H1 (cell line): ENCODE measurements around the gene OR6B2. TPM values are rescaled to one million over a fixed set of nuclear protein-coding genes. Genes with fewer than 3 reads are reported as not detected.

Experiments
- CTCF ChIA-PET: fragments of 300-600 bp; sonication (Branson Sonifier 250); formaldehyde crosslinking; loops from one replicate; lab custom pipeline; 2021; ENCODE audit not compliant: partially characterized antibody; lab: Charles Lee
- POLR2A ChIA-PET: fragments of 300-600 bp; sonication (Branson Sonifier 250); formaldehyde crosslinking; loops from one replicate; lab custom pipeline; 2021; ENCODE audit warnings: inconsistent platforms; ENCODE audit not compliant: partially characterized antibody; lab: Charles Lee
- DNase-seq, 2 experiments: peaks; one replicate each; pipeline versions ENCODE4 v3.0.0 to v3.0.0-alpha.2; 2010 to 2022; ENCODE audit warnings: low spot score in 2 of 2, low read depth in 1 of 2, mixed read lengths in 1 of 2
- FAIRE-seq: peaks from 2 replicates; lab custom pipeline; 2011; peaks lifted over from hg19 to GRCh38; lab: Jason Lieb, UNC
- H2AFZ ChIP-seq: 2 replicates; pipeline ENCODE4 v1.8.1; 2012; ENCODE audit warnings: low read length, inconsistent platforms
- H2AK5ac ChIP-seq: 2 replicates; pipeline ENCODE4 v1.6.1; 2013; ENCODE audit warnings: low read depth, low read length
- H2BK120ac ChIP-seq: replicated peaks from 2 replicates; pipeline ENCODE3; 2013; ENCODE audit warnings: low read depth, low read length, inconsistent platforms
- H2BK12ac ChIP-seq: 2 replicates; pipeline ENCODE4 v1.6.1; 2013; ENCODE audit warnings: low read depth, low read length
- H2BK15ac ChIP-seq: 2 replicates; pipeline ENCODE4 v1.6.1; 2013; ENCODE audit warnings: low read length
- H2BK20ac ChIP-seq: 2 replicates; pipeline ENCODE4 v1.6.1; 2013; ENCODE audit warnings: low read length
- H2BK5ac ChIP-seq: 2 replicates; pipeline ENCODE4 v1.6.1; 2013; ENCODE audit warnings: low read depth, low read length
- H3K14ac ChIP-seq: 2 replicates; pipeline ENCODE4 v1.6.1; 2013; ENCODE audit warnings: inconsistent platforms; ENCODE audit not compliant: insufficient read length
- H3K18ac ChIP-seq: 2 replicates; pipeline ENCODE4 v1.6.1; 2013; ENCODE audit warnings: low read length; ENCODE audit errors: extremely low read depth
- H3K23ac ChIP-seq: 2 replicates; pipeline ENCODE4 v1.6.1; 2013; ENCODE audit warnings: inconsistent platforms; ENCODE audit not compliant: insufficient read length
- H3K23me2 ChIP-seq: 2 replicates; pipeline ENCODE4 v1.6.1; 2013; ENCODE audit warnings: low read depth, low read length
- H3K27ac ChIP-seq: 2 replicates; pipeline ENCODE4 v1.6.1; 2011; ENCODE audit warnings: low read depth, low read length, inconsistent platforms
- H3K27me3 ChIP-seq, 4 experiments: replicated peaks in 1 of 4; 1 replicate in 1 of 4; 2 replicates in 3 of 4; pipeline versions ENCODE4 v1.6.1 to v1.8.1; 2011 to 2013; ENCODE audit warnings: low read length in 3 of 4, mild to moderate bottlenecking in 3 of 4, inconsistent platforms in 2 of 4, mixed read lengths in 2 of 4, moderate library complexity in 1 of 4; ENCODE audit not compliant: control insufficient read depth in 3 of 4, insufficient read depth in 3 of 4; ENCODE audit errors: extremely low read depth in 1 of 4
- H3K36me3 ChIP-seq, 4 experiments: 2 replicates each; pipeline versions ENCODE4 v1.6.1 to v1.8.1; 2011 to 2013; ENCODE audit warnings: mild to moderate bottlenecking in 4 of 4, low read length in 3 of 4, moderate library complexity in 2 of 4, control low read depth in 1 of 4, inconsistent platforms in 1 of 4; ENCODE audit not compliant: insufficient read depth in 4 of 4, control insufficient read depth in 2 of 4
- H3K4ac ChIP-seq: replicated peaks from 2 replicates; pipeline ENCODE3; 2013; ENCODE audit warnings: low read length, low read depth, mixed read lengths, inconsistent platforms; ENCODE audit not compliant: insufficient read length
- H3K4me1 ChIP-seq, 4 experiments: replicated peaks in 1 of 4; 1 replicate in 1 of 4; 2 replicates in 3 of 4; pipeline versions ENCODE4 v1.6.1 to v1.8.1; 2011 to 2013; ENCODE audit warnings: low read length in 3 of 4, inconsistent platforms in 2 of 4, mixed read lengths in 1 of 4; ENCODE audit not compliant: insufficient read depth in 4 of 4, control insufficient read depth in 3 of 4
- H3K4me2 ChIP-seq, 2 experiments: 2 replicates each; pipeline versions ENCODE4 v1.6.1 to v1.8.1; 2011 to 2013; ENCODE audit warnings: low read depth in 2 of 2, low read length in 2 of 2, control low read depth in 1 of 2, inconsistent platforms in 1 of 2, mild to moderate bottlenecking in 1 of 2; ENCODE audit not compliant: insufficient read depth in 1 of 2
- H3K4me3 ChIP-seq, 4 experiments: fragments of 200-600, 300-600 bp in 1 of 4; sonication (generic), shearing (Covaris generic), sonication (Bioruptor Twin) in 1 of 4; 2 replicates each; pipeline versions ENCODE4 v1.5.1 to v1.8.1; 2011 to 2016; ENCODE audit warnings: low read length in 4 of 4, low read depth in 3 of 4, control low read depth in 2 of 4, inconsistent platforms in 2 of 4, mild to moderate bottlenecking in 2 of 4, mixed read lengths in 1 of 4, moderate library complexity in 1 of 4; ENCODE audit not compliant: insufficient read depth in 2 of 4; ENCODE audit errors: extremely low read depth in 1 of 4
- H3K56ac ChIP-seq: replicated peaks from 2 replicates; pipeline ENCODE3; 2013; ENCODE audit warnings: low read depth, mild to moderate bottlenecking, mixed read lengths, low read length, inconsistent platforms; ENCODE audit not compliant: insufficient read length
- H3K79me1 ChIP-seq: 2 replicates; pipeline ENCODE4 v1.6.1; 2013; ENCODE audit warnings: low read depth, low read length, control low read depth
- H3K79me2 ChIP-seq, 2 experiments: 2 replicates each; pipeline versions ENCODE4 v1.6.1 to v1.8.1; 2012 to 2013; ENCODE audit warnings: low read length in 2 of 2, mild to moderate bottlenecking in 2 of 2, inconsistent platforms in 1 of 2; ENCODE audit not compliant: insufficient read depth in 2 of 2, control insufficient read depth in 1 of 2
- H3K9ac ChIP-seq, 4 experiments: replicated peaks in 1 of 4; 1 replicate in 1 of 4; 2 replicates in 3 of 4; pipeline versions ENCODE4 v1.6.1 to v1.8.1; 2011 to 2013; ENCODE audit warnings: low read depth in 3 of 4, low read length in 3 of 4, control low read depth in 2 of 4, mild to moderate bottlenecking in 2 of 4, moderate library complexity in 2 of 4, inconsistent platforms in 1 of 4; ENCODE audit errors: extremely low read depth in 1 of 4
- H3K9me3 ChIP-seq, 2 experiments: 2 replicates each; pipeline versions ENCODE4 v1.6.1 to v1.8.1; 2012 to 2013; ENCODE audit warnings: mild to moderate bottlenecking in 2 of 2, moderate library complexity in 2 of 2, control low read depth in 1 of 2, inconsistent platforms in 1 of 2, low read depth in 1 of 2, low read length in 1 of 2, mixed read lengths in 1 of 2; ENCODE audit not compliant: insufficient read depth in 2 of 2
- H4K20me1 ChIP-seq, 2 experiments: replicated peaks in 1 of 2; 2 replicates each; pipeline versions ENCODE3 to v1.8.1; 2011 to 2013; ENCODE audit warnings: inconsistent platforms in 2 of 2, low read length in 2 of 2, mild to moderate bottlenecking in 1 of 2; ENCODE audit not compliant: insufficient read depth in 2 of 2, control insufficient read depth in 1 of 2
- H4K5ac ChIP-seq: 2 replicates; pipeline ENCODE4 v1.6.1; 2013; ENCODE audit warnings: low read length, low read depth, mixed read lengths, inconsistent platforms; ENCODE audit not compliant: insufficient read length
- H4K8ac ChIP-seq: 2 replicates; pipeline ENCODE4 v1.8.0; 2013; ENCODE audit warnings: mild to moderate bottlenecking, moderate library complexity, low read length, inconsistent platforms; ENCODE audit not compliant: insufficient read depth; ENCODE audit errors: extremely low read depth
- H4K91ac ChIP-seq: replicated peaks from 2 replicates; pipeline ENCODE3; 2013; ENCODE audit warnings: low read length, mixed read lengths, inconsistent platforms; ENCODE audit not compliant: insufficient read length
- EZH2 ChIP-seq: fragments of 200-600 bp; sonication (generic); IDR thresholded peaks from 2 replicates; pipeline ENCODE4 v1.7.1; 2012; ENCODE audit warnings: low read depth, mild to moderate bottlenecking, moderate library complexity, low read length, inconsistent platforms; ENCODE audit not compliant: severe bottlenecking
- JUND ChIP-seq: IDR thresholded peaks from 2 replicates; pipeline ENCODE4 v1.6.1; 2011; ENCODE audit warnings: mild to moderate bottlenecking, improper control_type of control experiment, low read length
- RBBP5 ChIP-seq: IDR thresholded peaks from 2 replicates; pipeline ENCODE4 v1.7.1; 2012; ENCODE audit warnings: low read depth, mild to moderate bottlenecking, inconsistent platforms, low read length, moderate library complexity, borderline replicate concordance
- WGBS, 2 experiments: shearing (Covaris generic) in 1 of 2; methylation state at CpG; one replicate each; pipeline versions ENCODE4 v1.1.6 to v1.1.7; 2013 to 2015; ENCODE audit warnings: low lambda C conversion rate in 2 of 2, mixed read lengths in 2 of 2, inconsistent platforms in 1 of 2, low coverage in 1 of 2, missing lambda C conversion rate in 1 of 2; ENCODE audit not compliant: insufficient replicate concordance in 2 of 2, insufficient coverage in 1 of 2, insufficient read length in 1 of 2; ENCODE audit errors: extremely low coverage in 1 of 2, missing lambda C conversion rate in 1 of 2; 5-methylcytosine and 5-hydroxymethylcytosine counted together
- polyA plus RNA-seq, 7 experiments: library from polyadenylated mRNA; depleted of rRNA in 3 of 7; stranded (reverse) in 5 of 7; unstranded in 2 of 7; fragments of >200 nt in 5 of 7; fragments of 200-250 nt in 2 of 7; gene quantifications; 1 replicate in 5 of 7; 2 replicates in 1 of 7; 4 replicates in 1 of 7; pipeline versions ENCODE4 v1.2.1 to v1.2.3, GENCODE V29; 2011 to 2013; ENCODE audit warnings: missing spikeins in 2 of 7, mixed read lengths in 2 of 7
- total RNA-seq: library from RNA; stranded (reverse); fragmentation: NEBNext Ultra II Directional; extraction: Animal tissue kit (Norgen Biotek cat#: 25700); gene quantifications from 2 replicates; pipeline ENCODE4 v1.2.1, GENCODE V29; 2021

The OR6B2 gene
- total and polyA plus RNA-seq, 2 of the 8 experiments (the other 6 are each of a cell fraction or from before 2014, with no cell fraction given), result not detected

DNA sequence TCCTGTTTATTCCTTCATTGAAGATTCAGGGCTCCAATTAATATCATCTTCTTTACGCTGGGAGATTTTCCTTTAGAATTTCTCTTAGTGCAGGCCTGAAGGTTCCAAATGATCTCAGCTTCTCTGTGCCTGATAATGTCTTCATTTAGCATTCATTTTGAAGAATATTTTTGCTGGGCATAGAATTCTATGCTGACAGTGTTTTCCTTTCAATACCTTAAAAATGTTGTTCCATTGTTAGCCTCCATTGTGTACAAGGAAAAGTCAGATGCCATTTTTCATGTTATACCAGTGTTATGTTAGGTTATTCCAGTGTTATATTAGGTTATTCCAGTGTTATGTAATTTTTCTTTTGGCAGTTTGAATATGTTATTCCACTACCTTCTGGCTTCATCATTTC is 38.0 kb upstream of the OR6B2 start:
- no peak overlapping the region for H2BK15ac ChIP-seq
- H3K23me2 ChIP-seq, result no peaks in the 10 kb centered on the region
- no peak overlapping the region for H3K14ac ChIP-seq
- POLR2A ChIA-PET, result no interaction called here
- H3K27me3 ChIP-seq, result no peaks in the 10 kb centered on the region
- H4K91ac ChIP-seq, result no peak overlapping the region
- no peak overlapping the region for H2AFZ ChIP-seq
- DNase-seq (no peak), FAIRE-seq (no peak)
- no peak overlapping the region for H2BK12ac ChIP-seq
- no peak overlapping the region for H3K9ac ChIP-seq
- H2BK20ac ChIP-seq, result no peak overlapping the region
- H3K4me3 ChIP-seq, result no peak overlapping the region
- no peak overlapping the region for H3K4ac ChIP-seq
- H3K56ac ChIP-seq, result no peak overlapping the region
- H3K79me2 ChIP-seq, result no peaks in the 10 kb centered on the region
- H4K8ac ChIP-seq, result no peak overlapping the region
- no peak overlapping the region for H3K4me2 ChIP-seq
- CTCF ChIA-PET, result no interaction called here
- no peak overlapping the region for H3K23ac ChIP-seq
- no peaks in the 10 kb centered on the region for H3K9me3 ChIP-seq
- H2AK5ac ChIP-seq, result no peak overlapping the region
- no peak overlapping the region for H3K18ac ChIP-seq
- H3K79me1 ChIP-seq, result no peaks in the 10 kb centered on the region
- no peaks in the 10 kb centered on the region for H4K20me1 ChIP-seq
- no peak overlapping the region for H4K5ac ChIP-seq
- H3K27ac ChIP-seq, result no peak overlapping the region
- no peak overlapping the region for H2BK5ac ChIP-seq
- no peak for TF ChIP-seq EZH2
- TF ChIP-seq RBBP5, result no peak
- TF ChIP-seq JUND, result no peak
- TF ChIP-seq, all 59 proteins: peak for 0
- no peak overlapping the region for H2BK120ac ChIP-seq
- H3K4me1 ChIP-seq, result no peaks in the 10 kb centered on the region; a peak in 2 of 7 replicates
- 91% methylated on average over 1 of the region's 1 CpG; no CpG with 5 or more reads in 1 of the 2 experiments for WGBS, 2 experiments
- no peaks in the 10 kb centered on the region for H3K36me3 ChIP-seq
